Loucy (cell line): ENCODE results near the gene COX4I2.

Experiments used
- H2AFZ ChIP-seq: fragments of 200-600 bp; sonication (generic); 2 replicates; pipeline ENCODE4 v1.6.0; 2016; ENCODE audit warnings: antibody characterized with exemption, mild to moderate bottlenecking, low read length, moderate library complexity
- H3F3A ChIP-seq: fragments of 200-600 bp; 2 replicates; pipeline ENCODE4 v1.6.0; 2016; ENCODE audit warnings: antibody characterized with exemption, low read depth, mild to moderate bottlenecking
- H3K27me3 ChIP-seq: fragments of 200-600 bp; sonication (generic); 2 replicates; pipeline ENCODE4 v1.6.1; 2014; ENCODE audit warnings: low read length, mild to moderate bottlenecking; ENCODE audit not compliant: insufficient read depth, poor library complexity, severe bottlenecking
- H3K36me3 ChIP-seq: fragments of 200-600 bp; sonication (generic); 2 replicates; pipeline ENCODE4 v1.6.1; 2016; ENCODE audit warnings: low read length; ENCODE audit not compliant: insufficient read depth
- H3K4me1 ChIP-seq: fragments of 200-600 bp; sonication (generic); 2 replicates; pipeline ENCODE4 v1.5.1; 2014; ENCODE audit warnings: low read length, mild to moderate bottlenecking; ENCODE audit not compliant: insufficient read depth, poor library complexity, severe bottlenecking
- H3K4me2 ChIP-seq: fragments of 200-600 bp; sonication (generic); 2 replicates; pipeline ENCODE4 v1.6.0; 2014; ENCODE audit warnings: antibody characterized with exemption, low read length, low read depth, mild to moderate bottlenecking; ENCODE audit not compliant: poor library complexity, severe bottlenecking
- H3K4me3 ChIP-seq: fragments of 200-600 bp; sonication (generic); 2 replicates; pipeline ENCODE4 v1.5.1; 2014; ENCODE audit warnings: low read length, mild to moderate bottlenecking, mixed read lengths; ENCODE audit not compliant: poor library complexity, severe bottlenecking
- H3K79me2 ChIP-seq: fragments of 200-600 bp; sonication (generic); 2 replicates; pipeline ENCODE4 v1.6.1; 2014; ENCODE audit warnings: low read length; ENCODE audit not compliant: insufficient read depth
- H3K9ac ChIP-seq: fragments of 200-600 bp; sonication (generic); 2 replicates; pipeline ENCODE4 v1.6.0; 2014; ENCODE audit warnings: mild to moderate bottlenecking, low read depth, low read length, moderate library complexity; ENCODE audit not compliant: poor library complexity, severe bottlenecking
- H3K9me2 ChIP-seq: fragments of 200-600 bp; sonication (generic); replicated peaks from 2 replicates; pipeline ENCODE4 v1.6.1; 2016; ENCODE audit warnings: low read depth, low read length, mixed read lengths
- H3K9me3 ChIP-seq: fragments of 200-600 bp; sonication (generic); 2 replicates; pipeline ENCODE4 v1.6.1; 2014; ENCODE audit warnings: mild to moderate bottlenecking, antibody characterized with exemption, low read length, low read depth; ENCODE audit not compliant: insufficient read depth
- H4K20me1 ChIP-seq: fragments of 200-600 bp; sonication (generic); 2 replicates; pipeline ENCODE4 v1.6.0; 2014; ENCODE audit warnings: antibody characterized with exemption, low read length, mild to moderate bottlenecking; ENCODE audit not compliant: insufficient read depth, poor library complexity, severe bottlenecking
- CTCF ChIP-seq: fragments of 200-600 bp; sonication (generic); conservative IDR thresholded peaks from 2 replicates; pipeline ENCODE4 v1.5.1; 2014; ENCODE audit warnings: mild to moderate bottlenecking, antibody characterized with exemption, low read length
- EZH2phosphoT487 ChIP-seq: fragments of 200-600 bp; IDR thresholded peaks from 2 replicates; pipeline ENCODE4 v1.6.1; 2018; ENCODE audit warnings: antibody characterized with exemption, mild to moderate bottlenecking, moderate library complexity, borderline replicate concordance

Gene COX4I2

GRCh38 chr20:31594002-31594557, 43.6 kb upstream of the COX4I2 start:
- Histone ChIP-seq H3K4me2 (no peak overlapping the region), H3K27me3 (no peaks in the 10 kb centered on the region), H3K9me3 (no peaks in the 10 kb centered on the region), H3K9me2 (no peaks in the 10 kb centered on the region), H3K4me3 (no peak overlapping the region), H3K79me2 (no peaks in the 10 kb centered on the region), H4K20me1 (no peaks in the 10 kb centered on the region), H3F3A (no peaks in the 10 kb centered on the region), H3K36me3 (no peaks in the 10 kb centered on the region), H3K9ac (no peak overlapping the region), H2AFZ (no peak overlapping the region), H3K4me1 (no peaks in the 10 kb centered on the region)
- no peak for TF ChIP-seq CTCF
- TF ChIP-seq EZH2phosphoT487 = no peak

DNA sequence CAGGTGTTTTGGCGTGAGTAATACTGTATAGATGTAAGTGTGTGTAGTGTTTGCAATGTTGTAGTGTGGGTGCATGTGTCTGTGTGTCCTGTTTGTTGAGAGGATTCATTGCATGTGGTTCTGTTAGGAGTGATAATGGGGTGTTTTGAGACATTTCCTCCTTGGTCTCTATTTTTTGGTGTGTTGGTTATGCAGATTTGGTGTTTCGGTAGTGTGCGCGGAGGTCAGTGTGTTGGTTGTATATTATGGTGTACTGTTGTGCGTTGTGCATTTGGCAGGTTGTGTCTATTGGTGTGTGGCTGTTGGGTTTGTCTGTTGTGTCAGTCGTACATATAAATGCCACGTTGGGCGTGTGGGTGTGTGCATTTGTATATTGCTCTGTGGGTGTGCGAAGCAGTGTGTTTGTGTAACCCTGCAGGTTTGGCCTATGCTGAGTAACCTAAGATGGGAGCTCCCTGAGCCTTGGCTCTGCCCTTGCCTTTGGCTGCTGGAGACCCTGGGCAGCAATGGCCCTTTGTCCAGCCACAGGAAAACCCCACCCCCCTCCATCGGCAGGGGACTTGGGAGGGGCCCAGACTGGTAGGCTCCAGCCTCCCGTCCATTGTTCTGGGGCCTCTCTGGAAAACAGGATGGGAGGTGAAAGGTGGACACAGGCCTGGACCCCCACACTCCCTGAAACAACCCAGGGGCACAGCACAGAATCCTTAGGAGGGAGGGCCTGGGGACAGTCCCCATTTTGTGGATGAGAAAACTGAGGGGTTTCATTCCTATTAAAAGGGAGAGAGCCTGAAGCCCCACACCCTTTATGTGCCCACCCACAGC, 42.9 kb upstream of the COX4I2 start:
- H3K9me2 ChIP-seq = no peaks in the 10 kb centered on the region
- H3K36me3 ChIP-seq = no peaks in the 10 kb centered on the region
- H3F3A ChIP-seq = no peaks in the 10 kb centered on the region
- H3K9me3 ChIP-seq = no peaks in the 10 kb centered on the region
- H2AFZ ChIP-seq = no peak overlapping the region
- no peaks in the 10 kb centered on the region for H4K20me1 ChIP-seq
- H3K4me2 ChIP-seq = no peak overlapping the region
- H3K27me3 ChIP-seq = no peaks in the 10 kb centered on the region
- no peak for TF ChIP-seq EZH2phosphoT487
- no peak for TF ChIP-seq CTCF
- H3K4me3 ChIP-seq = no peak overlapping the region
- H3K79me2 ChIP-seq = no peaks in the 10 kb centered on the region
- no peaks in the 10 kb centered on the region for H3K4me1 ChIP-seq
- no peak overlapping the region for H3K9ac ChIP-seq

- no peaks in the 10 kb centered on the region for H3F3A ChIP-seq
- H3K9me2 ChIP-seq = no peaks in the 10 kb centered on the region
- H3K36me3 ChIP-seq = no peaks in the 10 kb centered on the region
- no peaks in the 10 kb centered on the region for H3K79me2 ChIP-seq
- no peak overlapping the region for H3K4me2 ChIP-seq
- no peaks in the 10 kb centered on the region for H3K9me3 ChIP-seq
- no peak overlapping the region for H2AFZ ChIP-seq
- H3K9ac ChIP-seq = no peak overlapping the region
- no peaks in the 10 kb centered on the region for H3K27me3 ChIP-seq
- H3K4me3 ChIP-seq = no peak overlapping the region
- no peaks in the 10 kb centered on the region for H4K20me1 ChIP-seq
- H3K4me1 ChIP-seq = no peaks in the 10 kb centered on the region
- no peak for TF ChIP-seq CTCF
- no peak for TF ChIP-seq EZH2phosphoT487
Observed at GRCh38 chr20:31595380-31595653, 42.4 kb upstream of the COX4I2 start.
